Measurements from ENCODE around the gene CPAMD8.

The CPAMD8 gene

DNA sequence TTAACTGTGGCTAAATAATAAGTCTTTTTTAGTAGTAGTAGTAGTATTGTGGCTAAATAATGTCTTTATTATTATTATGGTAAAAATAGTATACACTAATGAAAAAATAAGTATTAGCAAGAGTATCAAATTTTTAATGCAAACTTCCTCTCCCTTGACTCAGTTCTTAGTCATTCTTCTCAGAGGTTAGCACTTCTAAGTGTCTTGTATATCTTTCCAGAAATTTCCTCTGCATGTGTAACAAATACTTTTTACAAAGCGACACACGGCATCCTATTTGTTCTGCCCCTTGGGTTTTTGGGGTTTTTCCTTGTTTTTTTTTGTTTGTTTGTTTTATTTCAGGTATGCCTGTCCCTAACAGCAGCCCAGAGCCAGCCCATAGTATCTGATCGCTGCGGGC lies 176.5 kb downstream of the CPAMD8 start:
- H3K4me3 ChIP-seq (ENCODE audit: low read depth, low read length): no peak overlapping the region
- no peak for DNase-seq (ENCODE audit: low read depth)
- TF ChIP-seq CTCF (IDR thresholded peaks at IDR 0.05; ENCODE audit: insufficient read depth, low read depth, low read length, missing control alignments): no peak

DNA sequence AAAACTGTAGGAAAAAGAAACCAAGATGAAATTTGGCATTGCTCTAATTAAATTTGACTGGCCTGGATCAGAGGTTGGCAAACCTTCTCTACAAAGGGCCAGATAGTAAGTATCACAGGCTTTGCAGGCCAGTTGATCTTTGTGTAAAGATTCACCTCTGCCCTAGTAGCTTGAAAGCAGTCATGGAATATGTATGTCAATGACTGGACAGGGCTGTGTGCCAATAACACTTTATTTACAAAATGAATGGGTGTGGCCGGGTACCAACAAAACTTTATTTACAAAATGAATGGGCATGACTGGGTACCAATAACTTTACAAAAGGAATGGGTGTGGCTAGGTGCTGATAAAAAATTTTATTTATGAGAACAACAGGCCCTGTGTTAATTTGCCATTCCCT lies 177.4 kb downstream of the CPAMD8 start:
- no peak for TF ChIP-seq CTCF (IDR thresholded peaks at IDR 0.05; ENCODE audit: insufficient read depth, low read depth, low read length, missing control alignments)
- no peak overlapping the region for H3K4me3 ChIP-seq (ENCODE audit: low read depth, low read length)
- no peak for DNase-seq (ENCODE audit: low read depth)

GRCh38 chr19:16847430-16847829 lies 179.2 kb downstream of the CPAMD8 start:
- H3K4me3 ChIP-seq (ENCODE audit: low read depth, low read length): no peak overlapping the region
- no peak for TF ChIP-seq CTCF (IDR thresholded peaks at IDR 0.05; ENCODE audit: insufficient read depth, low read depth, low read length, missing control alignments)
- DNase-seq (ENCODE audit: low read depth): no peak

GRCh38 chr19:16846901-16847300 lies 179.7 kb downstream of the CPAMD8 start:
- H3K4me3 ChIP-seq (ENCODE audit: low read depth, low read length): no peak overlapping the region
- DNase-seq (ENCODE audit: low read depth): no peak
- no peak for TF ChIP-seq CTCF (IDR thresholded peaks at IDR 0.05; ENCODE audit: insufficient read depth, low read depth, low read length, missing control alignments)

Measured in GM12865 (cell line).